ENCODE measurements around the gene MZT2B.
"Not testable (repeated sequence)": the region's sequence is repeated elsewhere in the genome, so short reads cannot be mapped to it uniquely, and the experiment has no call there.

Gene MZT2B

GRCh38 chr2:130181880-130182682, at the start of gene MZT2B:
MZT2B (plus strand) TSS chr2:130182262; CDS start chr2:130182283, 21 bp downstream.
- H3K9me3 ChIP-seq (ENCODE audit: low read length); H3K27me3 ChIP-seq (ENCODE audit: insufficient read depth, low read length); H3K36me3 ChIP-seq (ENCODE audit: insufficient read depth, low read length): not testable (repeated sequence)
- Histone ChIP-seq H3K4me1 (ENCODE audit: insufficient read depth, low read length) (peaks cover 21% of the 10 kb centered on the region), H2AFZ (ENCODE audit: low read depth, low read length) (peak within 1 kb of the TSS; percentile 39), H3K4me3 (ENCODE audit: low read length) (peak within 1 kb of the TSS; percentile 94)

GRCh38 chr2:130135692-130136541, 46.1 kb upstream of the MZT2B start:
- no peaks in the 10 kb centered on the region for H3K27me3 ChIP-seq (ENCODE audit: insufficient read depth, low read length)
- no peaks in the 10 kb centered on the region for H3K36me3 ChIP-seq (ENCODE audit: insufficient read depth, low read length)
- no peak overlapping the region for H2AFZ ChIP-seq (ENCODE audit: low read depth, low read length)
- H3K4me3 ChIP-seq (ENCODE audit: low read length), result no peak overlapping the region
- no peaks in the 10 kb centered on the region for H3K4me1 ChIP-seq (ENCODE audit: insufficient read depth, low read length)
- no peaks in the 10 kb centered on the region for H3K9me3 ChIP-seq (ENCODE audit: low read length)

- H3K9me3 ChIP-seq (ENCODE audit: low read length); H3K36me3 ChIP-seq (ENCODE audit: insufficient read depth, low read length); H2AFZ ChIP-seq (ENCODE audit: low read depth, low read length); H3K4me3 ChIP-seq (ENCODE audit: low read length); H3K27me3 ChIP-seq (ENCODE audit: insufficient read depth, low read length); H3K4me1 ChIP-seq (ENCODE audit: insufficient read depth, low read length): not testable (repeated sequence)
These were observed 45.5 kb upstream of the MZT2B start for GRCh38 chr2:130136546-130136945.

GRCh38 chr2:130137118-130137517, 44.9 kb upstream of the MZT2B start:
- not testable (repeated sequence) for H3K36me3 ChIP-seq (ENCODE audit: insufficient read depth, low read length); H3K4me3 ChIP-seq (ENCODE audit: low read length); H3K4me1 ChIP-seq (ENCODE audit: insufficient read depth, low read length); H3K9me3 ChIP-seq (ENCODE audit: low read length); H2AFZ ChIP-seq (ENCODE audit: low read depth, low read length); H3K27me3 ChIP-seq (ENCODE audit: insufficient read depth, low read length)

- H3K4me1 ChIP-seq (ENCODE audit: insufficient read depth, low read length); H3K36me3 ChIP-seq (ENCODE audit: insufficient read depth, low read length); H2AFZ ChIP-seq (ENCODE audit: low read depth, low read length); H3K9me3 ChIP-seq (ENCODE audit: low read length); H3K27me3 ChIP-seq (ENCODE audit: insufficient read depth, low read length); H3K4me3 ChIP-seq (ENCODE audit: low read length): not testable (repeated sequence)
These were observed 43.7 kb upstream of the MZT2B start for GRCh38 chr2:130138326-130138725.

GRCh38 chr2:130138841-130139251, 43.2 kb upstream of the MZT2B start:
- H3K4me1 ChIP-seq (ENCODE audit: insufficient read depth, low read length); H3K36me3 ChIP-seq (ENCODE audit: insufficient read depth, low read length); H3K4me3 ChIP-seq (ENCODE audit: low read length); H3K9me3 ChIP-seq (ENCODE audit: low read length); H2AFZ ChIP-seq (ENCODE audit: low read depth, low read length); H3K27me3 ChIP-seq (ENCODE audit: insufficient read depth, low read length): not testable (repeated sequence)

GRCh38 chr2:130139331-130140280, 42.5 kb upstream of the MZT2B start:
- not testable (repeated sequence) for H2AFZ ChIP-seq (ENCODE audit: low read depth, low read length); H3K4me3 ChIP-seq (ENCODE audit: low read length); H3K36me3 ChIP-seq (ENCODE audit: insufficient read depth, low read length); H3K4me1 ChIP-seq (ENCODE audit: insufficient read depth, low read length); H3K9me3 ChIP-seq (ENCODE audit: low read length); H3K27me3 ChIP-seq (ENCODE audit: insufficient read depth, low read length)

GRCh38 chr2:130140516-130140915, 41.5 kb upstream of the MZT2B start:
- not testable (repeated sequence) for H2AFZ ChIP-seq (ENCODE audit: low read depth, low read length); H3K27me3 ChIP-seq (ENCODE audit: insufficient read depth, low read length); H3K4me3 ChIP-seq (ENCODE audit: low read length); H3K4me1 ChIP-seq (ENCODE audit: insufficient read depth, low read length); H3K36me3 ChIP-seq (ENCODE audit: insufficient read depth, low read length); H3K9me3 ChIP-seq (ENCODE audit: low read length)

GRCh38 chr2:130141002-130141401, 41.1 kb upstream of the MZT2B start:
- H2AFZ ChIP-seq (ENCODE audit: low read depth, low read length); H3K4me3 ChIP-seq (ENCODE audit: low read length); H3K27me3 ChIP-seq (ENCODE audit: insufficient read depth, low read length); H3K36me3 ChIP-seq (ENCODE audit: insufficient read depth, low read length); H3K4me1 ChIP-seq (ENCODE audit: insufficient read depth, low read length); H3K9me3 ChIP-seq (ENCODE audit: low read length): not testable (repeated sequence)

- not testable (repeated sequence) for H3K4me1 ChIP-seq (ENCODE audit: insufficient read depth, low read length); H3K36me3 ChIP-seq (ENCODE audit: insufficient read depth, low read length); H3K27me3 ChIP-seq (ENCODE audit: insufficient read depth, low read length); H3K4me3 ChIP-seq (ENCODE audit: low read length); H3K9me3 ChIP-seq (ENCODE audit: low read length); H2AFZ ChIP-seq (ENCODE audit: low read depth, low read length)
These were observed 40.3 kb upstream of the MZT2B start for GRCh38 chr2:130141645-130142370.

GRCh38 chr2:130142396-130143265, 39.4 kb upstream of the MZT2B start:
- not testable (repeated sequence) for H3K9me3 ChIP-seq (ENCODE audit: low read length); H2AFZ ChIP-seq (ENCODE audit: low read depth, low read length); H3K36me3 ChIP-seq (ENCODE audit: insufficient read depth, low read length); H3K27me3 ChIP-seq (ENCODE audit: insufficient read depth, low read length); H3K4me1 ChIP-seq (ENCODE audit: insufficient read depth, low read length); H3K4me3 ChIP-seq (ENCODE audit: low read length)
